GM21515 (cell line): ENCODE data around the gene FKTN.

Experiments used
- ATAC-seq: cut with Tn5 transposase; IDR thresholded peaks from one replicate; pipeline ENCODE4 v1.9.1; 2021; ENCODE audit not compliant: unreplicated experiment

The FKTN gene

DNA sequence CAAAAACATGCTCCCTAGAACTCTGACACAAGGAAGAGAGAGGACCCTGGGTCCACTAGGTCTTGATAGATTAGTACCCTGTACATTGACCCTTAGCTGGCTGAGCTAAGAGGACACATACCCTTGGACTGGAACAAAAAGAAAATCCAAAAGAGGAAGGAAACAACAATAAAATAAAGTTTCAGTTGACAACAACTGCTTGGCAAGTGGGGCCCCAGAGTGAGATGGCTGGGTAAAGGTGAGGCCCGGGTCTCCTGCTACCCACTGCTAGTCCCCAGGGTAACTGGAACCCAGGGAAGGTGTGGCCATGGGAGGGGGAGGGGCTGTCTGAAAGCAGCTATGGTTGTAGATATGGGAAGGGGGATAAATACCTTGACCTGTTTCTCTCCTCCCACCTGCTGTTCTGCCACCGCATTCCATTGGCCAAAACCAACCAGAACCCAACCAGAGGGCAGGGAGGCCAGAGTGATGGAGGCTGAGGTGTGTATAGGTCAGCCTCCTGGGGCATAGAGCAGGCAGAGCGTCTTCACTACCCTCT is 116.0 kb downstream of the FKTN start:
- no peak for ATAC-seq

- ATAC-seq, result no peak
These were observed 118.5 kb downstream of the FKTN start for GRCh38 chr9:105676351-105676923.

DNA sequence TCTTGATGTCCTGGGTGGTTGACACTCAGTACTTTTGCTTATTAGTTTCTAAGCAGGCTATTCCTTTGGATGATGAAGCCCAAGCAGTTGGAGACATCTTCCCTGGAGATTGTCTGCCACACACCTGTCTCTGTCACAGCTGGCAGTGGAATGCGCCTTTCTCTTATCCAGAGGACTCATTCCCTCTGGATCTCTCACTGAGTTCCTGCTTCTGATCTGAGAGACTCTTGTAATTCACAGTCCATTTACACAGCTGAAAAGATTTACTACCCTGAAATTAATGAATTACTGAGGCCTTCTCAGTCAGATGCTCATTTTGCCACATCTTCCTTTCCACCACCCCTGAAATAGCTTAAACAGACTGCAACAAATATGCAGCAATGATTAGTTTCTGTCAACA is 120.2 kb downstream of the FKTN start:
- no peak for ATAC-seq

DNA sequence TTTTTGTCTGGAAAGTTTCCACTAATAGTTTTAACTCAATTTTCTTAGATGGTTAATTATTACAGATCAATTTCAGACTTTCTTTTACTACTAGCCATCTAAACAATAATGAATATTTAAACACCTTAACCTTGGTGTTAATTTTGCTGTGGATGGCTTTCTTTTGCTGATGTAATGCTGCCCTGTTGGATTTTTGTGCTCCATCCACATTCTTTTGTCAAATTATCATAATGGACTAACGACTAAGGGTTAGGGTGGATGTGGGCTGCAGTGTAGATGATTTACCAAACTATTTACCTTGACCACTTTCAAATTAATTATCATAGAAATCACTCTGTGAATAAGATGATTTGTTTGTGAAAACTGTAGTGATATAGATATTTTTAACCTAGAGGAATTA is 120.8 kb downstream of the FKTN start:
- ATAC-seq, result no peak

- no peak for ATAC-seq
These were observed 121.5 kb downstream of the FKTN start for GRCh38 chr9:105679257-105680022.

- no peak for ATAC-seq
These were observed 123.4 kb downstream of the FKTN start for GRCh38 chr9:105681313-105681712.

GRCh38 chr9:105681724-105682123 is 123.8 kb downstream of the FKTN start:
- ATAC-seq, result no peak

DNA sequence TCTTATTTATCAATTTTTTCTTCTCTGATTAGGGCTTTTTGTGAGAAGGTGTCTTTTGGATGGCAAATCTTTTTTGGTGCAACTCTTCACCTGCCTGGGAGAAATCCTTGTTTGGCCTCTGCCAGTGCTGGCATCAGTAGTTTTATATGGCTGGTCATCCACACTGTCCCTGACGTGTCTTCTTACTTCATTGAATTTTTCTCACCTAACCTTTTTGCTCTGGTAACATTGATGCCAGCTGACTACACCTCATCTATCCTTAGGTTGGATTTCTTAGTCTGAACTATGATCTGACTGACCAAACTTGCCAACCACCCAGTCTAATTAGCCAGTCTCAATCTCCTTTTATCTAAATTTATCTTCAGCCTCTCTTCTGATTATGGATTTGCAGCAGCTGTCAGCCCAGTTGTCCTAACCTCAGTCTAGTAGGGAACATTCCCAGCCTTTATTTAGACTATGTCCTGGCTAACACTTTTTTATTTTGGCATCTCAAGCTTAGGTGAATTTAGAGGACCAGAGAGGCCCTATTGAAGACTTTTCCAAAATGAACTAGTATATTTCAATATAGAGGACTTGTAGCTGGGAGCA is 125.9 kb downstream of the FKTN start:
- ATAC-seq, result no peak

DNA sequence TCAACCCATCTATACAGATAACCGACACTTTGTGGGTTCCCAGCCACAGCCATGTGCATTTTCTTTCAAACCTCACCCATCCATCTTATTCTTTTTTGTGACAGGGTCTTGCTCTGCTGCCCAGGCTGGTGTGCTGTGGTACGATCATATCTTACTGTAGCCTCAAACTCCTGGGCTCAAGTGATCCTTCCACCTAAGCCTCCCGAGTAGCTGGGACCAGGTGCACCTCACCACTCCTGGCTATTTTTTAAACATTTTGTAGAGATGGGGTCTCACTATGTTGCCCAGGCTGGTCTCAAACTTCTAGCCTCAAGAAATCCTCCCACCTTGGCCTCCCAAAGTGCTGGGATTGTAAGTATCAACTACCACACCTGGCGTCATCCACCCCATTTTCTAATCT is 129.0 kb downstream of the FKTN start:
- ATAC-seq, result no peak
